ENCODE measurements around the gene SCGB1A1. TPM values are rescaled to one million over a fixed set of nuclear protein-coding genes. Genes with fewer than 3 reads are reported as not detected.

Gene SCGB1A1
- total RNA-seq, 1 experiment from 2014 or later: not detected

- H3K27ac Mint-ChIP-seq (ENCODE audit: unreplicated experiment): no peak overlapping the region
- H3K4me1 Mint-ChIP-seq (ENCODE audit: low read depth, unreplicated experiment): no peaks in the 10 kb centered on the region
- CTCF ChIA-PET: interaction anchor here (0.6 kb wide), 1 partner anchor 1125 kb away, joined by 4 read pairs; no protein-coding TSS in a partner anchor
- H3K4me3 Mint-ChIP-seq (ENCODE audit: low read depth, unreplicated experiment): no peak overlapping the region
- BruUV-seq (replicated peaks): no TSS peak
- no peaks in the 10 kb centered on the region for H3K9me3 Mint-ChIP-seq (ENCODE audit: low read depth, unreplicated experiment)
- H3K27me3 Mint-ChIP-seq (ENCODE audit: unreplicated experiment): peaks cover 9% of the 10 kb centered on the region
- no peak for TF ChIP-seq CTCF (IDR thresholded peaks at IDR 0.05; ENCODE audit: unreplicated experiment)
- DNase-seq: no peak
- H3K36me3 Mint-ChIP-seq (ENCODE audit: insufficient read depth, unreplicated experiment): no peaks in the 10 kb centered on the region
- intact Hi-C loops (cut with micrococcal nuclease; ENCODE audit: unreplicated experiment): no loop called here
Measured at GRCh38 chr11:62451241-62451621, 32.4 kb downstream of the SCGB1A1 start.

DNA sequence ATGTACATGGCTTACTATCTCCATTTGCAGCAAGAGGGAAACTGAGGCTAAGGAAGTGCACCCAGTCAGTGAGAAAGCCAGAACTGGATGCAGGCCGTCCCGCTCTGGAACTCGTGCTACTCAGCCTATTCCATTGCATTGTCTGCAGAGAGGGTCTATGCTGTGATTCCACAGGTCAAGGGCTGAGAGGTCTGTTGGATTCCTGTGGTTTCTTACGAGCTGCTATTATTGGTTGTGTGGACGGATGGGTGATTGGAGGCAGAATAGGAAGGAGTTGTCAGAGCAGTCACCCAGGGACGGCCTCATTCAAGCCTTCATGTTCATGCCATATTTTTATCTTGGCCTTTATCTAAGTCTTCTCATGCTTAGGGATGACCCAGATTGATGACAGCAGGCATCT lies 33.4 kb downstream of the SCGB1A1 start:
- CTCF ChIA-PET: interaction anchor here (0.6 to 0.7 kb wide), 2 partner anchors 91 to 403 kb away, joined by 3 read pairs; no protein-coding TSS in a partner anchor
- no peak overlapping the region for H3K4me3 Mint-ChIP-seq (ENCODE audit: low read depth, unreplicated experiment)
- no TSS peak for BruUV-seq (replicated peaks)
- H3K9me3 Mint-ChIP-seq (ENCODE audit: low read depth, unreplicated experiment): no peaks in the 10 kb centered on the region
- no peaks in the 10 kb centered on the region for H3K36me3 Mint-ChIP-seq (ENCODE audit: insufficient read depth, unreplicated experiment)
- TF ChIP-seq CTCF (IDR thresholded peaks at IDR 0.05; ENCODE audit: unreplicated experiment): no peak
- no peaks in the 10 kb centered on the region for H3K4me1 Mint-ChIP-seq (ENCODE audit: low read depth, unreplicated experiment)
- H3K27me3 Mint-ChIP-seq (ENCODE audit: unreplicated experiment): peaks cover 2% of the 10 kb centered on the region
- H3K27ac Mint-ChIP-seq (ENCODE audit: unreplicated experiment): no peak overlapping the region
- intact Hi-C loops (cut with micrococcal nuclease; ENCODE audit: unreplicated experiment): no loop called here
- no peak for DNase-seq

GRCh38 chr11:62452839-62453468 lies 34.1 kb downstream of the SCGB1A1 start:
- Mint-ChIP-seq H3K27ac (ENCODE audit: unreplicated experiment) (no peak overlapping the region), H3K9me3 (ENCODE audit: low read depth, unreplicated experiment) (no peaks in the 10 kb centered on the region), H3K4me3 (ENCODE audit: low read depth, unreplicated experiment) (no peak overlapping the region), H3K36me3 (ENCODE audit: insufficient read depth, unreplicated experiment) (no peaks in the 10 kb centered on the region), H3K4me1 (ENCODE audit: low read depth, unreplicated experiment) (no peaks in the 10 kb centered on the region), H3K27me3 (ENCODE audit: unreplicated experiment) (no peaks in the 10 kb centered on the region)
- intact Hi-C loops (cut with micrococcal nuclease; ENCODE audit: unreplicated experiment): no loop called here
- DNase-seq: no peak
- no TSS peak for BruUV-seq (replicated peaks)
- CTCF ChIA-PET: no interaction called here
- TF ChIP-seq CTCF (IDR thresholded peaks at IDR 0.05; ENCODE audit: unreplicated experiment): no peak

DNA sequence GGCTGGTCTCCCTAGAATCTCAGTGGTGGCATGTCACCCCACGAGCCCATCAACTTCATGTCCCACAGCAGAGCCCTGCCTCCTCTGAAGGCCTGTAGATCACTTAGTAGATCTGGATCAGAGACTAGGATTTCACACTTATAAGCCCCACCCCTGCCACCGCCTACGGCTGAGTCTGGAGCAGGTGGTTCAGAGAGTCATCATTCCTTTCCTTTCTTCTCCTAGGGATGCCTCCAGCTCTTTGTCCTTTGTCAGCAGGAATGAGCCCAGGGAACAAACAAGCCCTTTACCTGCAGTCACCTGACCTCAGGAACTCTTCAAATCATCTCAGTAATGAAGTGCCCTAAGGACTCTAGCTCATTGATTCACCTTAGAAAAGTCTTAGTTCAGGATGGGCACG lies 37.8 kb downstream of the SCGB1A1 start:
- DNase-seq: no peak
- Mint-ChIP-seq H3K27ac (ENCODE audit: unreplicated experiment) (no peak overlapping the region), H3K36me3 (ENCODE audit: insufficient read depth, unreplicated experiment) (no peaks in the 10 kb centered on the region), H3K4me1 (ENCODE audit: low read depth, unreplicated experiment) (no peaks in the 10 kb centered on the region), H3K9me3 (ENCODE audit: low read depth, unreplicated experiment) (no peaks in the 10 kb centered on the region), H3K4me3 (ENCODE audit: low read depth, unreplicated experiment) (no peak overlapping the region), H3K27me3 (ENCODE audit: unreplicated experiment) (no peaks in the 10 kb centered on the region)
- BruUV-seq (replicated peaks): no TSS peak
- CTCF ChIA-PET: no interaction called here
- intact Hi-C loops (cut with micrococcal nuclease; ENCODE audit: unreplicated experiment): no loop called here
- TF ChIP-seq CTCF (IDR thresholded peaks at IDR 0.05; ENCODE audit: unreplicated experiment): no peak

Data from Calu3 (cell line).